Body of pancreas (tissue), 4 donors: ENCODE results near the gene SHLD2.
"Not testable (repeated sequence)": the region's sequence is repeated elsewhere in the genome, so short reads cannot be mapped to it uniquely, and the experiment has no call there.

Experiments used
- CTCF ChIP-seq, 7 experiments: fragments of 450-650 bp in 4 of 7; fragments of 200-600 bp in 3 of 7; sonication (generic) in 3 of 7; IDR thresholded peaks; one replicate each; pipeline ENCODE4 v1.5.1; 2016 to 2019; ENCODE audit warnings: antibody characterized with exemption in 7 of 7
- POLR2A ChIP-seq, 3 donors: fragments of 450-650 bp; IDR thresholded peaks; one replicate each; pipeline ENCODE4 v1.6.1; 2016; ENCODE audit warnings: antibody characterized with exemption in 3 of 3, mild to moderate bottlenecking in 2 of 3

GRCh38 chr10:87123351-87123750 is 28.3 kb downstream of the SHLD2 start:
- not testable (repeated sequence) for TF ChIP-seq CTCF, POLR2A (IDR thresholded peaks at IDR 0.05)
